K562 (cell line): ENCODE results near the gene SUGP1. TPM values are rescaled to one million over a fixed set of nuclear protein-coding genes. Genes with fewer than 3 reads are reported as not detected.

Source experiments
- ATAC-seq: fragments of 200-7000 bp; cut with Tn5 transposase; 3 replicates; pipeline ENCODE4 v1.9.1; 2020; ENCODE audit warnings: moderate library complexity
- BruUV-seq: library from RNA; stranded (reverse); fragments of 400-500 nt; replicated peaks from 2 replicates; lab custom pipeline; 2021; lab: Mats Ljungman, UMichigan
- CTCF ChIA-PET: fragments of 300-600 bp; formaldehyde crosslinking; extraction: SDS; loops from one replicate; lab custom pipeline; 2021; ENCODE audit warnings: low intra/inter-chr PET ratio; lab: Yijun Ruan, JAX
- POLR2A ChIA-PET: fragments of 300-600, 350-650 bp; sonication (Branson Sonifier 250); formaldehyde crosslinking; extraction: SDS; loops from one replicate; lab custom pipeline; 2021; ENCODE audit warnings: antibody characterized with exemption, inconsistent platforms; lab: Yijun Ruan, JAX
- DNase-seq, 4 experiments: peaks; one replicate each; pipeline versions ENCODE4 v3.0.0 to v3.0.0-alpha.2; 2011 to 2018; ENCODE audit warnings: low spot score in 3 of 4, mixed read lengths in 3 of 4; ENCODE audit errors: extremely low read depth in 1 of 4
- FAIRE-seq: peaks from 2 replicates; lab custom pipeline; 2011; peaks lifted over from hg19 to GRCh38; lab: Jason Lieb, UNC
- H2AFZ ChIP-seq: 2 replicates; pipeline ENCODE4 v1.6.0; 2011; ENCODE audit warnings: low read depth, low read length, control low read depth, inconsistent platforms
- H3K27ac ChIP-seq: fragments of 200-600 bp; 3 replicates; pipeline ENCODE4 v1.8.0; 2011; ENCODE audit warnings: low read depth, mild to moderate bottlenecking, control low read depth, inconsistent platforms, low read length, moderate library complexity, mixed read lengths; ENCODE audit errors: extremely low read depth
- H3K27me3 ChIP-seq, 2 experiments: fragments of 300-600 bp in 1 of 2; 2 replicates in 1 of 2; 3 replicates in 1 of 2; pipeline versions ENCODE4 v1.6.0 to v1.8.0; 2011; ENCODE audit warnings: inconsistent platforms in 2 of 2, low read length in 2 of 2, mild to moderate bottlenecking in 1 of 2, mixed read lengths in 1 of 2, moderate library complexity in 1 of 2; ENCODE audit not compliant: control insufficient read depth in 2 of 2, insufficient read depth in 2 of 2
- H3K36me3 ChIP-seq: fragments of 300-600 bp; 3 replicates; pipeline ENCODE4 v1.8.0; 2011; ENCODE audit warnings: mild to moderate bottlenecking, low read length, inconsistent platforms; ENCODE audit not compliant: control insufficient read depth, insufficient read depth
- H3K4me1 ChIP-seq, 2 experiments: fragments of 200-600 bp in 1 of 2; replicated peaks in 1 of 2; 2 replicates in 1 of 2; 3 replicates in 1 of 2; pipeline versions ENCODE4 v1.5.1 to v1.8.0; 2011; ENCODE audit warnings: inconsistent platforms in 2 of 2, low read length in 2 of 2, mild to moderate bottlenecking in 1 of 2, mixed read lengths in 1 of 2, moderate library complexity in 1 of 2; ENCODE audit not compliant: control insufficient read depth in 2 of 2, insufficient read depth in 2 of 2
- H3K4me2 ChIP-seq: 2 replicates; pipeline ENCODE4 v1.6.1; 2011; ENCODE audit warnings: low read length, control low read depth, inconsistent platforms, mixed read lengths; ENCODE audit not compliant: insufficient read depth
- H3K4me3 ChIP-seq: fragments of 200-600 bp; sonication (generic), shearing (Covaris generic); 2 replicates; pipeline ENCODE4 v1.5.1; 2016; ENCODE audit warnings: control low read depth, inconsistent platforms
- H3K79me2 ChIP-seq: fragments of 200-600 bp; 3 replicates; pipeline ENCODE4 v1.8.0; 2011; ENCODE audit warnings: low read length, inconsistent platforms; ENCODE audit not compliant: control insufficient read depth, insufficient read depth
- H3K9ac ChIP-seq, 2 experiments: 2 replicates each; pipeline versions ENCODE4 v1.6.0 to v1.6.1; 2011; ENCODE audit warnings: low read depth in 2 of 2, low read length in 2 of 2, control low read depth in 1 of 2, inconsistent platforms in 1 of 2, mild to moderate bottlenecking in 1 of 2, mixed read lengths in 1 of 2; ENCODE audit not compliant: insufficient read depth in 1 of 2
- H3K9me1 ChIP-seq: one replicate; pipeline ENCODE4 v1.6.0; 2011; ENCODE audit warnings: inconsistent platforms, mild to moderate bottlenecking, low read length, moderate library complexity; ENCODE audit not compliant: control insufficient read depth, insufficient read depth
- H3K9me3 ChIP-seq: replicated peaks from 2 replicates; pipeline ENCODE4 v1.5.1; 2011; ENCODE audit warnings: low read depth, low read length, inconsistent platforms; ENCODE audit not compliant: control insufficient read depth, insufficient read depth
- H4K20me1 ChIP-seq: replicated peaks from 2 replicates; pipeline ENCODE4 v1.6.1; 2011; ENCODE audit warnings: low read length, inconsistent platforms, mixed read lengths; ENCODE audit not compliant: control insufficient read depth, insufficient read depth
- FOXP4 ChIP-seq: sonication (generic); formaldehyde crosslinking; IDR thresholded peaks from 2 replicates; pipeline ENCODE4 v1.8.0; 2022; ENCODE audit warnings: mild to moderate bottlenecking, missing genetic modification reagents, borderline replicate concordance
- HNRNPK ChIP-seq: fragments of 200-400 bp; formaldehyde crosslinking; IDR thresholded peaks from one replicate; pipeline ENCODE4 v1.6.1; 2018; ENCODE audit warnings: mild to moderate bottlenecking, low read depth, low read length; ENCODE audit not compliant: poor library complexity, severe bottlenecking
- KAT2B ChIP-seq: IDR thresholded peaks from one replicate; pipeline ENCODE4 v1.6.1; 2012; ENCODE audit warnings: low read depth, mild to moderate bottlenecking, control low read depth, inconsistent platforms, low read length, moderate library complexity
- POLR2G ChIP-seq: fragments of 200-400 bp; formaldehyde crosslinking; IDR thresholded peaks from 2 replicates; pipeline ENCODE4 v1.6.1; 2017; ENCODE audit warnings: low read depth, mild to moderate bottlenecking, antibody characterized with exemption, low read length, moderate library complexity
- ZBTB1 ChIP-seq: sonication (generic); formaldehyde crosslinking; IDR thresholded peaks from 2 replicates; pipeline ENCODE4 v1.8.1; 2023; ENCODE audit warnings: missing genetic modification reagents, low read depth, mild to moderate bottlenecking, borderline replicate concordance
- ZFPM2 ChIP-seq: fragments of 250-450 bp; sonication (Bioruptor Pico); IDR thresholded peaks from 2 replicates; pipeline ENCODE4 v1.5.1; 2022; ENCODE audit warnings: mild to moderate bottlenecking
- ZNF316 ChIP-seq: fragments of 450-650 bp; IDR thresholded peaks from 2 replicates; pipeline ENCODE4 v1.6.1; 2016
- WGBS: fragments of 100-300 bp; shearing (Covaris generic); methylation state at CpG from one replicate; pipeline ENCODE4 v1.1.6; 2016; ENCODE audit warnings: low coverage, mixed read lengths; ENCODE audit not compliant: insufficient coverage; ENCODE audit errors: missing lambda C conversion rate; 5-methylcytosine and 5-hydroxymethylcytosine counted together
- in situ Hi-C: fragments of 300-500 bp; cut with MboI; formaldehyde crosslinking; loops from 4 replicates; pipeline ENCODE4 v1.15.0; 2018; ENCODE audit warnings: inconsistent platforms, mixed read lengths
- intact Hi-C: fragments of 100-400 bp; cut with micrococcal nuclease; formaldehyde crosslinking; loops from 2 replicates; pipeline ENCODE4 v1.14.2; 2022
- polyA plus RNA-seq, 8 experiments: library from polyadenylated mRNA; depleted of rRNA in 4 of 8; stranded (reverse) in 5 of 8; unstranded in 3 of 8; fragments of >200 nt; fragmentation: Nextera tagmentation in 2 of 8; fragmentation: Illumina TruSeq in 1 of 8; extraction: Ambion mirVana in 2 of 8; extraction: Trizol in 1 of 8; gene quantifications; 2 replicates each; pipeline versions ENCODE4 v1.2.1 to v1.2.3, GENCODE V29; 2011 to 2014; ENCODE audit warnings: inconsistent platforms in 1 of 8, missing spikeins in 1 of 8
- total RNA-seq, 7 experiments: library from RNA; depleted of rRNA in 6 of 7; stranded (reverse); fragments of >200 nt in 6 of 7; fragmentation: Illumina TruSeq in 2 of 7; extraction: Trizol in 2 of 7; gene quantifications; 2 replicates each; pipeline versions ENCODE4 v1.2.1 to v1.2.3, GENCODE V29; 2011 to 2021; ENCODE audit warnings: low replicate concordance in 1 of 7

SUGP1 gene
- total and polyA plus RNA-seq, 9 of the 15 experiments (the other 6 are each of a cell fraction or from before 2014, with no cell fraction given): 1.0 to 53.3 (median 32.4) TPM

GRCh38 chr19:19345970-19346369, 25.7 kb upstream of the SUGP1 start:
- ChIA-PET POLR2A (no interaction called here), CTCF (no interaction called here)
- H3K4me1 ChIP-seq: peaks cover 0 to 29% of the 10 kb centered on the region in 2 experiments; a peak in 2 of 5 replicates
- ATAC-seq (no peak), DNase-seq (no peak), FAIRE-seq (no peak)
- no peak overlapping the region for H2AFZ ChIP-seq
- intact Hi-C loops (no loop called here), in situ Hi-C loops (no loop called here)
- H3K4me3 ChIP-seq: no peak overlapping the region
- no peaks in the 10 kb centered on the region for H4K20me1 ChIP-seq
- H3K36me3 ChIP-seq: peaks cover 73% of the 10 kb centered on the region; the same call in 2 of the 3 replicates
- peak; percentile 15; the same call in 1 of the 2 replicates for TF ChIP-seq ZNF316
- TF ChIP-seq ZBTB1 (CRISPR knock-in tag): no peak
- TF ChIP-seq ZFPM2 (CRISPR knock-in tag): no peak
- 0 out of 2 replicates have a peak, but pooled peaks have one; percentile 2 for TF ChIP-seq POLR2G
- TF ChIP-seq FOXP4: no peak
- TF ChIP-seq HNRNPK: no peak
- TF ChIP-seq KAT2B: no peak
- 96% methylated on average over 10 of the region's 11 CpGs for WGBS
- no peaks in the 10 kb centered on the region for H3K27me3 ChIP-seq
- H3K4me2 ChIP-seq: no peak overlapping the region
- H3K79me2 ChIP-seq: no peaks in the 10 kb centered on the region
- no peak overlapping the region for H3K27ac ChIP-seq
- no peak overlapping the region; a peak in 1 of 4 replicates for H3K9ac ChIP-seq
- no TSS peak for BruUV-seq
- no peaks in the 10 kb centered on the region for H3K9me1 ChIP-seq
- no peaks in the 10 kb centered on the region for H3K9me3 ChIP-seq
